Endothelial cell of umbilical vein (primary cell): Measurements from ENCODE around the gene TECTA.

Experiments used
- EZH2 ChIP-seq: IDR thresholded peaks from 2 replicates; pipeline ENCODE4 v1.6.1; 2012; ENCODE audit warnings: borderline replicate concordance, low read depth, mild to moderate bottlenecking, moderate library complexity, low read length, inconsistent platforms; ENCODE audit not compliant: severe bottlenecking
- JUN ChIP-seq: IDR thresholded peaks from 2 replicates; pipeline ENCODE4 v1.6.1; 2011; ENCODE audit warnings: borderline replicate concordance, low read depth; ENCODE audit not compliant: insufficient read length, insufficient read depth
- POLR2A ChIP-seq: IDR thresholded peaks from 2 replicates; pipeline ENCODE4 v1.6.1; 2012; ENCODE audit warnings: low read depth, mild to moderate bottlenecking, control low read depth, low read length
- POLR2AphosphoS5 ChIP-seq: IDR thresholded peaks from 2 replicates; pipeline ENCODE4 v1.6.1; 2012; ENCODE audit warnings: low read depth, mild to moderate bottlenecking, control low read depth, low read length, moderate library complexity; ENCODE audit not compliant: insufficient read depth

- TF ChIP-seq JUN (no peak), EZH2 (no peak), POLR2A (no peak), POLR2AphosphoS5 (no peak)
Observed at GRCh38 chr11:121188776-121189175, 87.7 kb downstream of the TECTA start.
